Sigmoid colon (tissue), 4 donors: ENCODE results near the gene SFT2D3.

ENCODE experiments used
- POLR2A ChIP-seq, 2 donors: fragments of 450-650 bp; IDR thresholded peaks; one replicate each; pipeline ENCODE4 v1.6.1; 2016; ENCODE audit warnings: antibody characterized with exemption in 2 of 2, mild to moderate bottlenecking in 2 of 2, moderate library complexity in 2 of 2
- POLR2AphosphoS5 ChIP-seq, 4 donors: sonication (generic); formaldehyde crosslinking; IDR thresholded peaks; one replicate each; pipeline ENCODE4 v1.6.1; 2017; ENCODE audit warnings: antibody characterized with exemption in 4 of 4

DNA sequence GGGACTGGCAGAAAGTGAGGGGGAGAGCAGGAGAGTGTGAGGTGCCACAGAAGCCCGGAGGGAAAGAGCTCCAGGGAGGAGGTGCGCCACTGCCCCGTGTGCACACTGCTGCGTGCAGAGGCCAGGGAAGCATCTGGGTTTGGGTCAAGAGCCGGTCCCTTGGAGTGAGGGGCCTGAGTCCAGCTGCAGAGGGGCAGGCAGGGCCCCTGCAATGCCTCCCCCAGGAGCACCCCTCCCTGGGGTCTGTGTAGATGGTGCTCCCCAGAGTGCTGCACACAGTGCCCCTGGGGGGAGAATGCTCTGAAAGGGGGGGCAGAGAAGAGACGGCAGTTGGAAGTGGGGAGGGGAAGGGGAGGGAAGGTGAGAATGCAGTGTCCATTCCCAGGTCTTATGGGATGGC is 22.3 kb upstream of the SFT2D3 start:
- no peak for TF ChIP-seq POLR2AphosphoS5 (IDR thresholded peaks at IDR 0.05)
- TF ChIP-seq POLR2A (IDR thresholded peaks at IDR 0.05) = no peak
